Endodermal cell (in vitro differentiated cells): ENCODE measurements around the gene SYPL2. TPM values are rescaled to one million over a fixed set of nuclear protein-coding genes. Genes with fewer than 3 reads are reported as not detected.

ENCODE experiments used
- DNase-seq: peaks from one replicate; pipeline ENCODE4 v3.0.0-alpha.2; 2017
- H3K27ac ChIP-seq: 2 replicates; pipeline ENCODE4 v1.5.1; 2013; ENCODE audit warnings: mild to moderate bottlenecking, low read depth, low read length, moderate library complexity
- H3K27me3 ChIP-seq: 2 replicates; pipeline ENCODE4 v1.6.1; 2013; ENCODE audit warnings: mild to moderate bottlenecking, low read length, moderate library complexity; ENCODE audit not compliant: insufficient read depth, control insufficient read depth, poor library complexity, severe bottlenecking
- H3K36me3 ChIP-seq: 2 replicates; pipeline ENCODE4 v1.7.0; 2013; ENCODE audit warnings: mild to moderate bottlenecking, low read length, moderate library complexity; ENCODE audit not compliant: control insufficient read depth, insufficient read depth
- H3K4me1 ChIP-seq: one replicate; pipeline ENCODE4 v1.7.0; 2013; ENCODE audit warnings: low read length; ENCODE audit not compliant: control insufficient read depth, insufficient read depth
- H3K4me3 ChIP-seq: 2 replicates; pipeline ENCODE4 v1.5.1; 2013; ENCODE audit warnings: mild to moderate bottlenecking, low read length, moderate library complexity
- H3K9ac ChIP-seq: 2 replicates; pipeline ENCODE4 v1.6.1; 2013; ENCODE audit warnings: mild to moderate bottlenecking, low read length, moderate library complexity; ENCODE audit not compliant: poor library complexity, severe bottlenecking; ENCODE audit errors: extremely low read depth
- H3K9me3 ChIP-seq: 2 replicates; pipeline ENCODE4 v1.6.1; 2013; ENCODE audit warnings: mild to moderate bottlenecking, low read length, moderate library complexity; ENCODE audit not compliant: control insufficient read depth
- H3K27ac Mint-ChIP-seq: 2 replicates; pipeline ENCODE4 v1.8.0; 2020; ENCODE audit warnings: mixed read lengths
- H3K27me3 Mint-ChIP-seq: 2 replicates; pipeline ENCODE4 v1.8.0; 2021; ENCODE audit warnings: mild to moderate bottlenecking, mixed read lengths; ENCODE audit not compliant: insufficient read depth
- H3K36me3 Mint-ChIP-seq: 2 replicates; pipeline ENCODE4 v1.8.0; 2020; ENCODE audit warnings: low read depth, mixed read lengths
- H3K4me1 Mint-ChIP-seq: 2 replicates; pipeline ENCODE4 v1.8.0; 2020; ENCODE audit warnings: mixed read lengths
- H3K4me3 Mint-ChIP-seq: 2 replicates; pipeline ENCODE4 v1.8.0; 2020; ENCODE audit warnings: mild to moderate bottlenecking, moderate library complexity, mixed read lengths
- H3K9me3 Mint-ChIP-seq: 2 replicates; pipeline ENCODE4 v1.8.0; 2020; ENCODE audit warnings: mild to moderate bottlenecking, mixed read lengths
- CTCF ChIP-seq: fragments of 200-600 bp; sonication (generic); conservative IDR thresholded peaks from 2 replicates; pipeline ENCODE4 v1.5.0; 2021; ENCODE audit warnings: antibody characterized with exemption, mild to moderate bottlenecking
- WGBS, 2 experiments: methylation state at CpG; one replicate each; pipeline versions ENCODE4 v1.1.5 to v1.1.7; 2013; ENCODE audit warnings: missing lambda C conversion rate in 2 of 2, mixed read lengths in 1 of 2; ENCODE audit not compliant: insufficient coverage in 1 of 2, insufficient read length in 1 of 2; 5-methylcytosine and 5-hydroxymethylcytosine counted together
- total RNA-seq, 2 donors: library from RNA; stranded (reverse); fragmentation: NEBNext Ultra II Directional in 1 of 2; extraction: Animal tissue kit (Norgen Biotek cat#: 25700) in 1 of 2; gene quantifications; 2 replicates in 1 of 2; 3 replicates in 1 of 2; pipeline ENCODE4 v1.2.1, GENCODE V29; 2021

Gene SYPL2
- total RNA-seq, 2 donors from 2014 or later: 0.64 TPM; not detected in 1

- Histone ChIP-seq H3K9ac (no peak overlapping the region), H3K27ac (no peak overlapping the region), H3K9me3 (no peaks in the 10 kb centered on the region), H3K4me3 (no peak overlapping the region), H3K27me3 (no peaks in the 10 kb centered on the region), H3K4me1 (peaks cover 2% of the 10 kb centered on the region), H3K36me3 (no peaks in the 10 kb centered on the region)
- no peak for DNase-seq
- WGBS, 2 experiments: 67 to 78% methylated on average over 1 to 4 of the region's 5 CpGs
- no peak overlapping the region for H3K4me3 Mint-ChIP-seq
- no peak for TF ChIP-seq CTCF
- H3K36me3 Mint-ChIP-seq: peaks cover 8% of the 10 kb centered on the region
- no peak overlapping the region for H3K27ac Mint-ChIP-seq
- H3K27me3 Mint-ChIP-seq: peaks cover 3% of the 10 kb centered on the region
- H3K4me1 Mint-ChIP-seq: peaks cover 20% of the 10 kb centered on the region
- no peaks in the 10 kb centered on the region for H3K9me3 Mint-ChIP-seq
Measured at GRCh38 chr1:109500941-109501381, 34.6 kb downstream of the SYPL2 start.

- Mint-ChIP-seq H3K27ac (no peak overlapping the region), H3K36me3 (peaks cover under 1% of the 10 kb centered on the region), H3K4me1 (peaks cover 20% of the 10 kb centered on the region), H3K4me3 (no peak overlapping the region), H3K27me3 (peaks cover 4% of the 10 kb centered on the region), H3K9me3 (no peaks in the 10 kb centered on the region)
- H3K27me3 ChIP-seq: peaks cover 3% of the 10 kb centered on the region
- DNase-seq: no peak
- no peak overlapping the region for H3K4me3 ChIP-seq
- H3K27ac ChIP-seq: no peak overlapping the region
- H3K36me3 ChIP-seq: no peaks in the 10 kb centered on the region
- peaks cover 2% of the 10 kb centered on the region for H3K4me1 ChIP-seq
- WGBS, 2 experiments: 75 to 95% methylated on average over 4 to 5 of the region's 5 CpGs
- no peak overlapping the region for H3K9ac ChIP-seq
- no peak for TF ChIP-seq CTCF
- H3K9me3 ChIP-seq: no peaks in the 10 kb centered on the region
Measured at GRCh38 chr1:109501644-109502363, 35.5 kb downstream of the SYPL2 start.

- Mint-ChIP-seq H3K27me3 (peaks cover 10% of the 10 kb centered on the region), H3K4me3 (no peak overlapping the region), H3K27ac (no peak overlapping the region), H3K36me3 (no peaks in the 10 kb centered on the region), H3K9me3 (no peaks in the 10 kb centered on the region), H3K4me1 (peaks cover 18% of the 10 kb centered on the region)
- no peaks in the 10 kb centered on the region for H3K36me3 ChIP-seq
- H3K4me1 ChIP-seq: peaks cover 2% of the 10 kb centered on the region
- H3K9me3 ChIP-seq: no peaks in the 10 kb centered on the region
- no peak overlapping the region for H3K27ac ChIP-seq
- no peak overlapping the region for H3K4me3 ChIP-seq
- WGBS, 2 experiments: 90 to 91% methylated on average over 2 to 3 of the region's 3 CpGs
- DNase-seq: no peak
- no peak overlapping the region for H3K9ac ChIP-seq
- TF ChIP-seq CTCF: no peak
- H3K27me3 ChIP-seq: peaks cover 9% of the 10 kb centered on the region
Measured at GRCh38 chr1:109502364-109502851, 36.1 kb downstream of the SYPL2 start.
